SIG-M5 treated with dmso at 0.1 percent for 504 hours (cell line): ENCODE results near the gene IL9.
"Not testable (repeated sequence)": the region's sequence is repeated elsewhere in the genome, so short reads cannot be mapped to it uniquely, and the experiment has no call there.

ENCODE experiments used
- DNase-seq: peaks from one replicate; lab custom pipeline; 2025; ENCODE audit not compliant: unreplicated experiment; lab: John Stamatoyannopoulos, UW

The IL9 gene

DNA sequence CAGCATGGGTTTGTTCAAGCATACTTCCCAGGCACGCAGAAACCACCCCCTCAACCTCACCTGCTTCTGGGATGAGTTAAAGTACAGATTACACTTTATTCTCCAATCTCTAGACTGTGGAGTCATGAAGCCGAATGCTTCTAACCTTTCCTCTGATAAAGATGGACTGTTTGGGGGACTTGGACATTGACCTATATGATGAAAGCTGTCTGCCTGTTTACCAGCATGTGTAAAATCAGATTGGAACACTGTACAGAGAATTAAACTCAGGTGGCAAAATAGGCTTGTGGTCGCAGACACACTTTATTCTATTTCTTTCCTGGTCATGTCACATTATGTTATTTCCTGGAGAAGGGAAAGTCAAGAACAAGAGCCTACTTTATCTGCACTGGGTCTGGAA is 25.7 kb downstream of the IL9 start:
- DNase-seq: no peak

DNA sequence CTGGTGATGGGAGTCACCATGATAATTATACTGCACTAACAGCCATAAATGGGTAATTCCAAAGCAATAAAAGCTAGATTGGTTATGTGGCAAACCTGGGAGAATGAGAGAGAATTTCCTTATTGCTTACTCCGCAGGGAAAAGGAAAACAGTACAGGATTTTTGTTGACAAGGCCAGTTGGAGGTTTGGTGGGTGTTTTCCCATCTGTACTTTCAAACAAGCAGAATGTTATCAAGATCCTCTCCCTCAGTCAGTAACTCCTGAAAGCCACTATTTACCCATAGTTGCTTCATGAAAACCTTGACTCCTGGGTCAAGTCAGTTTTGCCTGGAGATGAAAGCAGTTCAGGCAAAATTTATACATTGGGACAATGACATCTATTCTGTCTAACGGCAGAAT is 26.4 kb downstream of the IL9 start:
- DNase-seq: no peak

DNA sequence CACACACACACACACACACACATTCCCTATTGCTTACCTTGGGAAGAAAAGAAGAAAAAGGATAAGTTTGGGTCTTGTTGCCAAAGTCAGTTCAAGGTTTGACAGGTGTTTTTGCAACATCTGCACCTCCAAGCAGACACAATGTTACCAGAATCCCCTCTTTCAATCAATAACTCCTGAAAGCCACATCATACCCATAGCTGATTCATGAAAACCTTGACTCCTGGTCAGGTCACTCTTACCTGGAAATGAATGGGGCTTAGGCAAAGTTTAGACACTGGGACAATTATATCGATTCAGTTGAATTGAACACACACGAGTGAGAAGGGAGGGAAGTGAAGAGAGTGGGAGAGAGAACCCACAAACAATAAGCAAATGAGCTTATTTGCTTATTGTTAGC is 27.0 kb downstream of the IL9 start:
- no peak for DNase-seq

DNA sequence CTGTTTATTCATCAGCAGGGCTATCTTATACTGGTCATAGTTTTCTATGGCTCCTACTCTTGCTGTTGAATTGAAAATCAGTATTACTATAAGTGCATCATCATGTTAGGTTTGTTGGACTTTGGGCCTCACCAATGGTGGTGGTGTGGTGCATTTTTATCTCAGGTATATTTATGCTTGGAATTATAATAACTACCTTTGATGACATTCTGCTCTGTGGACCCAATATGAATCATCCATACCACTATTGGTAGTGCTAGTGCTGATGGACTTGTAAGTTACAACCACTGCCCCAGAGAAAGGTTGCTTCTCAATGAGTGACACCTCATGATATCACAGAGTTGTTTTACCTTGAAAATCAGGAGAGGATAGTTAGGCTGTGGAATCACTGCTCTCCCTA is 28.0 kb downstream of the IL9 start:
- DNase-seq: no peak

DNA sequence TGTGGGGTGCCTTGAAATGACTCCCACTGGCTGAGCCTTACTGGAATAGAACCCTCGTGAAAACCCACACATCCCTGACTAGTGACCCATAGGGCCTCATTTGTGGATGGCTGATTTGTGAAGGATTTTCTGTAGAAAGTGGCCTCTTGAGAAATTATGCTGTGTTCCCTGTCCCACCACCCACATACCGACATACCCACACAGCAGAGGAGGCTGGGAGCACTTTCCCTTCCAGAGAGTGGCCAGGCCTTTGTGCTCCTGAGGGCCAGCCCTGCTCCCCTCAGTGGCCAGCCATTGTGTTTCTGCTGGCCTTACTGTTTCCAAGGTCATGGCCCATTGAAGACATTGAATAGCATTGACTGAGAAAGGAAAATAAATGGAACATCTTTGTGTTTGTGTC is 29.6 kb downstream of the IL9 start:
- DNase-seq: no peak

DNA sequence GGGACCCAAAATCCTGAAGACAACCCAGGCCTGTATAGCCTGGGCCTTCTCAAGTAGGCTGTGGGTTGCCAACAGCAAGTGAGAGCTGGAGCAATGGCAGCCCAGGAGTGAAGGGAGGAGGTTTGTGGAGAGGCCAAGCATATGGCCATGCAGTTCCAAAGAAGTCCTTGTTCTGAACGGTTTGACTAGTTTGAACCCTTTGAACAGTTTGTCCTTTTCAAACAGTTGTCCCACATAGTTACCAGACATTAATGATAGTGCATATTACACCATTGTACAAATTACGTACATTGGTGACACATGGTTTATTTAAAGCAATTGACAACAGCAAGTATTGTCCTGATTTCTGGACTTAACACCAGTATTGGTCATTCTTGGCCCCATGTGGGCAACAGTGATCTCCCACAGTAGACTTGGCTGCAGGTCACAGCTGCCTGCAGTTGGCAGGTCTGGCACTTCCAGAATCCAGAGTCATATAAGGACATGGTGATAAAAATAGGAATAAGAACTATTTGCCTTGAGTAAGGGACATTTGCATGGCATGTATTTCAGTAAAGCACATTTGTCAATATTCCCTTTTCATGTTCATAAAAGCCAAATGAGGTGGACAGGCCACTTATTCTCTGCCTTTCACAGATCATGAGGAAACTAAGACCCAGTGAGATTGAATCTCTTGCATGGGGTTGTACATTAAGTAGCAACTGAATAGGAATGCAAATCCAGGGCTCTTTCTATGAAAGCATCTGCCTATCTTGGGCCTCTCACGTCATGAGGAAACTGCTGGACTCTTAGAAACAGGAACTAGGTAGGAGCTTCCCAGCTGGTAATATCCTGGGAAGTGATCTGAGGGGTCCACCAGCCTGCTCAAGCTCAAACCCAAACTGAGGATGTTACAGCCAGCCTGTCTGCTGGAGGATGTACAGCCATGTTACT is 30.9 kb downstream of the IL9 start:
- no peak for DNase-seq

DNA sequence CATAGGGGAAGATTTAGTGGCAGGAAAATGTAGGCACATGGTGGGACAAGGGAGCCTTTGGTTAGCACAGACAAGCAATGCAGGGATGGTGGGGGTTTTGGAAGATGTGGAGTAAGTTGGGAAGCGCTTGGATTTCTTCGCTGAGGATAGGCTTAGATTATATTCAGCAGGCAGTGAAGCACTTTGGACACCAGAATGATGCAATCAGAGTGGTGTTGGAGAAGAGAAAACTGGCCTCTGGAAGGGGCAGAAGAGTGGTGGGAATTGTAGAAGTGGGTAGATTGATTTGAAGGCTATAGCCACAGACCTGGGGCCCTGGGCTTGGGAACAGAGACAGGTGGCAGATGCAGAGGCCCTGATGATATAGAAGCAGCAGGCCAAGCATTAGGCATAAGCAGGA is 32.9 kb downstream of the IL9 start:
- DNase-seq: no peak

DNA sequence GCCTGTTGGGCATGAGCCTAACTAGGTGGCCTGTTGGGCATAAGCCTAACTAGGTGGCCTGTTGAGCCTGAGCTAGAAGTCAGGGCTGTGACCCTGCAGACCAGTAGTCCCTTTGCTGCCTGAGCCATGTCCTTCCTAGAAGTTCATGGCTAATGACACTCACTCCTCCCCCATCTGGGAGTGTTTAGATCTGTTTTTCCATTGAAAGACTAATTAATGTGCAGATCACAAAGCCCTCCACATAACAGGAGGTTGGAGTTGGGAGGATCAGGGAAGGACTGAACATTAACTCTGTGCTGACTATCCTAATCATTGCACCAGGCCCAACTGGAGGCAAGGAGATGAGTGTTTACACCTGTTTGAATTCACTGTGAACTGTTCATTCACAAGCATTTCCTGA is 33.6 kb downstream of the IL9 start:
- DNase-seq: no peak

DNA sequence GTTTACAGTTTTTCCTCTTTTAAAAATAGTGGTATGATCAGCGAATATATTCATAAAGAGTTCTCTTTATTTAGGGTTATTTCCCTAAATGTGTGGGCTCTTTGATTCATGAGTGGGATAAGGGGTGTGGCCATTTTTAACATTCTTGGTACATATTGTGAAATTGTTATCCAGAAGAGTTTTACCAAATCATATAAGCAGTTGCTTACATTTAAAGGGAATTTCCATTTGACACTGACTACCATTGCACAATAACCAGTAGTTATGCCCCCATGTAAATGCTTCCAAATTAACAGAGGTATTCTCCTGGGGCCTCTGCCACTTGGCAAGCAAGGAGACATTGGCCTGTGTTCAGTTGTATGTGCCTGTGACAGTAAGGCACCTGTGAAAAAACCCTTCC is 34.0 kb downstream of the IL9 start:
- no peak for DNase-seq

DNA sequence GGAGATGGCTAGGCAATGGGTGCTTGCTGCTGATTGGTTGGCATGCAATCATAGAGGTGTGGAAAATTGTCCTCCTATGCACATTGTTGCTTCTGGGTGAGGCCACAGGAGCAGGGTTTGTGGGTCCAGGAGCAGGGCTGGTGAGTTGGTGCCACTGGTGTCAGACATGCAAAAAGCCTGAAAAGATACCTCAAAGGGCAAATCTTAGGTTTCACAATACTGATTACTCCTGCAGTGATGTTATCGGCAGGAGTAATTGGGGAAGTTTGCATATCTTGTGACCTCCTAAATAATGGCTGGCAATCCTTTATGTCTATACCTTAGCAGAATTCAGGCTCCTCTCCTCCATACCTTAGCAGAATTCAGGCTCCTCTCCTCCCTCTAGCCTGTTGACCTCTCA is 36.0 kb downstream of the IL9 start:
- DNase-seq: no peak

DNA sequence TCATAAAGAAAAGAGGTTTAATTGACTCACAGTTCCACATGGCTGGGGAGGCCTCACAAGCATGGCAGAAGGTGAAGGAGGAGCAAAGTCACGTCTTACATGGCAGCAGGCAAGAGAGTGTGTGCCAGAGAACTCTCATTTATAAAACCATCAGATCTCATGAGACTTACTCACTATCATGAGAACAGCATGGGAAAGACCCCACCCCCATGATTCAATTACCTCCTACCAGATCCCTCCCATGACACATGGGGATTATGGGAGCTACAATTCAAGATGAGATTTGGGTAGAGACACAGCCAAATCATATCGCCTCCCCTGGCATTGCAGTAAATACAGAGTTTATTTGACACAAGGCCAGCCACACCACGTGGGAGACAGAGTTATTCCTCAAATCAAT is 36.5 kb downstream of the IL9 start:
- not testable (repeated sequence) for DNase-seq

DNA sequence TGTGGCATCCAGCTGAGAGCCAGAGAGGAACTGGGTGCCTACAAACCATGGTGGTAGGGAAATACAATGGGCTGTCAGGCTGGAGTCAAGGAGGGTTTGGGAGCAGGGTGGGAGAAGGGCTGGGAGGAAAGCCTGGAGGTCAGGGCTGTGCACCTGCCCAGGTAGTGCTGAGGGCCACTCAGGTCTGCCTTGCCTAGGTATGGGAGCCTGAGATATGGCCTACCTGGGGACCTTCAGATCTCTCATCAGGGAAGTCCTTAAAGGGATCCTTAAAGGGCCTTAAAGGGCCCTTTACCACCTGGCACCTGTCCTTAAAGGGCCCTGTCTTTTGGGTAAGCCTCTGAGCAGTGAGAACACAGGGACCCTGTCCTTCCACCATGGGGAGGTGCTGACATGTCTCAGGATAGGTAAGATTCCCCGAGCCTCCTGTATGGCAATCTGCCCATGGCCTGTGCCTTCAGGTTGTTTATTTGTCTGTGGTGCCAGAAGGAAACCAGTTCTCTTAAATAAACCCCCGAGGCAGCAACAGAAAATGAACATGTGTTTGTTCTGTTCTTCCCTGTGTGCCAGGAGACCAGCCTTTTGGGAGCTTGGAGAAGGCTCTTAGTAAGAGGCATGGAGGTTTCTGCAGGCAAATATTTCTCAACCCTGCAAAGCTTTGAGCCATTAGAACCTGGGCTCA is 37.9 kb downstream of the IL9 start:
- no peak for DNase-seq

DNA sequence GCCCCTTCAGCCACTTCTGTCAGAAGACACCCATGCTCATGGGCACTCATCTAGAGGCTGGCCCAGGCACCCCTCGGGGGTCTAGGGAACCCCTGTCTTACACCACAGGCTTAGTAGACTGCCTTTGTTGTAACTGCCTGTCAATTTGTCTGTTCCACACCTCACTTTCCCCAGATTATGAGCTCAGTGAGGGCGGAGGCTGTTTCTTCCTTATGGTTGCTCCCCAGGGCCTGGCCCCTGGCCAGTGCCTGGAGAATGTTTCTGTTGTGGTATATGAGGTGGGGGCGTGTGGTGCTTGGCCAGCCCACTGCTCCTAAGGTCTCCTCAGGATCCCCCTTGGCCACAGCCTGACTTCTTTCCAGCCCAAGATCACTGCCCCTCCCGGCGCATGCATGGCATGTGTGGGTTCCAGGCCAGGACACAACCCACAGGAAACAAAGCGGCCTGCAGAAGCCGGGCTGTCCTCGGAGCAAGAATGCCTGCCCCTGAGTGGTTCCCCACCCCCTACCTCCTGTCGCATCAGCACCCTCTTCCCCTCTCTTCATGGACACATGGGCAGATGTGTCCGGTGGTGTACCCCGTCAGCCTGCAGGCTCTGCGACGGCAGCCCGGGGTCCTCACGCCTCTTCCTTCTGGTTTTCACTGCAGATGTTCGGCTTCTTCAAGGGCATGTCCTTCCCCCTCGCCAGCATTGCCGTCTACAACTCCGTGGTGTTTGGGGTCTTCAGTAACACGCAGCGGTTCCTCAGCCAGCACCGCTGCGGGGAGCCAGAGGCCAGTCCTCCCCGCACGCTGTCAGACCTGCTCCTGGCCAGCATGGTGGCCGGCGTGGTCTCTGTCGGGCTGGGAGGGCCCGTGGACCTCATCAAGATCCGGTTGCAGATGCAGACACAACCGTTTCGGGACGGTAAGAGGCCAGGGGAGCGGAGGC is 43.5 kb downstream of the IL9 start:
- DNase-seq: no peak

DNA sequence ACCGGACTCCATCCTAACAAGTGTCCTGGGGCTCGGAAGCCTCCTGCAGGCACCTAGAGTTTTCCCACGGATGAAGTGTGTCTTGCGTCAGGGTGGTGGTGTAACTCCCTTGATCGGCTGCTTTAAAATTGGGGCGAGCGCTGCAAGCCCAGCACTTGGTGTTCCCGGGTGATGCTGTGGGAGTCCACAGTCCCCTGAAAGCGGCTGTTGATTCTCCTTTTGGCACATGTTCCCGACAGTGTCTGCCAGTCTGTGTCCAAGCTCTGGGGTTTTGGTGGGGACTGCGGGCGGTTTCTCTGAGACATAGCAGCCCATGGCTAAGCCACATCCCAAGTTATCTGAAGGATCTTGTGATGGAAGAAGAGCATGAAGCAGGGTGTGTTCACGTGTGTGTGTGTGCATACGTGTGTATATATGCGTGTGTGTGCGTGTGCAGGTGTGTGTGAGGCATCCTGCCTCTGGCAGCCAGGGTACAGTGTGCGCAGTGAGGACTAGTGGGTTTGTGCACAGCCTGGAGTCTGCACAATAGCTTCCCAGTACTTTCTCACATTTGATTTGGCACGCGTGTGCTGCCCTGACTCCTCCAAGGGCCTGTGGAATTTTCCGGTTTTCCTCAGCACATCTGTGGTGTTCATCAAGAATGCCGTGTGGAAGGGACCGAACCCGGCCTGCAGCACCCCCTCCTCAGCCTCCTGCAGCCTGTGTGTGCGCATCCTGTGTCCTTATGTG is 44.3 kb downstream of the IL9 start:
- DNase-seq: no peak

DNA sequence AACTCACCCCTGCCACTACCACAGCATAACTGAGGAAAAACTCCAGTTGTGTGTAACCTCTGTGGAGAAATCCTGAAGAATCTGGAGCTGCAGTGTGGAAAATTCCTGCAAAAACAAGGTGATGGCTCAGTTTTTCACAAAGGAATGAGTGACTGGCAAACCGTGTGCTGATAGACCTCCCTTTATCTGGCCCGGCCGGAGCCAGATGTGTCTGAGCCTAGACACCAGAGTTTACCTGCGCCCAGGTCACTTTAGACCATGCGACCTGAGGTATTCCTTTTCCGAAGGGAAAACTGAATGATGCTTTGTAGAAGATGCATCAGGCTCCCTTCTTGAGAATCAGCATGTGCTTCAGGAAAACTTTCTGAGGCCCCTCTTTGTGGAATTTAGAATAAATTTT is 45.0 kb downstream of the IL9 start:
- DNase-seq: no peak

DNA sequence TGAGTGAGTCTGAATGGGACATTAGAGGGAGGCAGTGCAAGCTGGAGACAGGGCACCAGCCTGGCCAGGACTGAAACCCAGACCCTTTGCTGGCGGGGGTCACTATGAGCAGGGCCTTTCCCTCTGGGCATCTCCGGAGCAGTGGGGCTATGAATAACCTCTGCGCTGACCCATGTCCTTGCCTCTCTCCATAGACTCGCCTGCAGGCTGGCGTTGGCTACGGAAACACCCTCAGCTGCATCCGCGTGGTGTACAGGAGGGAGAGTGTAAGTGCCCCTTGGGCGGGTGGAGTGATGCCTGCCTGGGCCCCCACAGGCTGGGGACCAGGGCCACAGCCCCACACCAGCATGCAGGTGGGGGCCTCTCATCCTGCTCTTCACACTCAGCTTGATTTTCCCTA is 45.4 kb downstream of the IL9 start:
- DNase-seq: no peak

DNA sequence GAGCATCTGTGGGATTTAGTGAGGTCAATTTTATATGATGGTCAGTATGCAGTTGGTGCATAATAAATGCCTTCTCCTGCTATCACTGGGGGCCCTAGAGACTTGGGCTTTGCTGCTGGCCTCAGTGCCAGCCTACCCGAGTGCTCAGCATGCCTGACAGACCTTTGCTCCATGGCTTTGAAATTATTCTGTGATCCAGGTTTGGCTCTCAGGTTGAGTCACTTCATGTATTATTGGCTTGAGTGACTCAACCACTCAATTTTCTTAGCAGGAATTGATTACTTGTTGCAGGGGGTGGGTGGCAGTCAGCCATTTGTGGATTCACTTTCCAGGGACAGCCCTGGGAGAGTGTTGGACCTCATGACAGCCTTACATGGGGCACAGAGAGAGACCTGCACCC is 47.7 kb downstream of the IL9 start:
- DNase-seq: no peak

DNA sequence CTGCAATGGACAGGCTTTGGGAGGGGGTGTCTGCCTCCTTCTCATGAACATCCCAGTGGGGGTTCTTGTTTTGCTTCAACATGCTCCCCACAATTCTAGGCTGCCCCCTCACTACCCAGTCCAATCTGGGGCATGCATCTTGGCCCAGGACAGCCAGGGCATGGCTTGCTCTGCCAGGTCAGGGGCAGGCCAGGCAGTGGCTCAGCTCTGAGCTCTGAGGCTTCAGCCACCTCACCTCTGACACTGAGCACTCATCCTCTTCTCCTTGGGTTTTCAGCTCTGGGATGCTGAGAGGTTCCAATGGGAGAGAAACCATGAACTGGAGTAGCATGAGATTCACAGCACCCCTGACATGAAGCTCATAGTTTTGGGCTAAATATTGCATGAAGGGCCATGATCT is 49.3 kb downstream of the IL9 start:
- no peak for DNase-seq

DNA sequence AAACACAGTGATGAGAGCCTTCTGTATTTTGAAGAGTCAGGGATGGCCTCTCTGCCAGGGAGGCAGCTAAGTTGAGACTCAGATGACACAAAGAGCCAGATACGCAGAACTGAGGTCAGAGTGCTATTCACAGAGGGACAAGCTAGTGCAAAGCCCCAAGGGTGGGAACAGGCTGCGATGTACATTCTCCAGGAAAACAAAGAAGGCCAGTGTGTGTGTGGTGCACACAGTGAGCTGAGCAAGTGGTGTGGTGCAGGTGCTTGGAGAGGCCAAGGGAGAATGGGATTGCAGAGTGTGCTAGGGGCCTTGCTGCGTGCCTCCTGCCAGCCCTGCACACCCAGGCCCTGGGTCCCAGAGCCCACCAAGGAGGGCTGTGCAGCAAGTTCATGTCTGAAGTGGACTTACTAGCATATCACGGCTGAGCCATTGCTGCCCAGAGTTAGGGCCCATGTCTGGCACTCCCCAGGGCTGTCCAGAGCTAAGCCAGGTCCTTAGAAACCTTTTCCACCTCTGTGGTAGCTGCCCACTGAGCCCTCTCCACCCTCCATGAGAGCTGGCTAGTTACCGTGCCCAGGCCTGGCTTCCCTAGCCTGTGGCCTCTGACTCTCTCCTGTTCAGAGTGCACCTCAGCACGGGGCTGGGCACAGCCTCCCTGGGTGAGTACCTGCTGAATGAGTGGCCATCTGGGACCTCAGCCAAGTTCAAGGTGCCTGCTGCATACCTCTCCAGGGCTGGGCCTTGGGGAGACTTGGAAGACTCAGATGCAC is 51.9 kb downstream of the IL9 start:
- DNase-seq: no peak

DNA sequence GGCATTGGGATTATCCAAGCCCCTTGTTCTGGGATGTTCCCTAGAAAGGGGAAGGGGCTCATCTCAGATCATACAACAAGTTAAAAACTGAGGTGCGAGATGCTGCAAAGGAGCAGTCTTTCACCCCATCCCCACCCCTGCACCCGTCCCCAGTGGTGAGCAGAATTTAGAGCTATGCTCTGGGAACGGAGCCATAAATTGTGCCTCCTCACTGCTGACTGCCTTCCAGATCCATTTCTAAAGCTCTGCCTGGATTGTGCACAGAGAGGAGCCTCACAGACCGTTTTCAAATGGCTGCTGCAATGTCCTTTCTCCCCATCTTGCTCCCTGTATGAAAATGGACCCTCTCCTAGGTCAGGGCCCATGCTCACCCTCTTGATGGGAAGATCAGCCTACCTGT is 52.9 kb downstream of the IL9 start:
- DNase-seq: no peak
